Suppressor macrophage (primary cell): ENCODE measurements around the gene GFRA3.

ENCODE experiments used
- DNase-seq, 4 experiments: peaks; one replicate each; pipeline ENCODE4 v3.0.0-alpha.2; 2020 to 2022

GFRA3 gene

GRCh38 chr5:138246334-138246733 is 28.1 kb downstream of the GFRA3 start:
- no peak for DNase-seq

GRCh38 chr5:138245717-138246116 is 28.7 kb downstream of the GFRA3 start:
- DNase-seq, result no peak

GRCh38 chr5:138243794-138244193 is 30.6 kb downstream of the GFRA3 start:
- DNase-seq, result no peak

DNA sequence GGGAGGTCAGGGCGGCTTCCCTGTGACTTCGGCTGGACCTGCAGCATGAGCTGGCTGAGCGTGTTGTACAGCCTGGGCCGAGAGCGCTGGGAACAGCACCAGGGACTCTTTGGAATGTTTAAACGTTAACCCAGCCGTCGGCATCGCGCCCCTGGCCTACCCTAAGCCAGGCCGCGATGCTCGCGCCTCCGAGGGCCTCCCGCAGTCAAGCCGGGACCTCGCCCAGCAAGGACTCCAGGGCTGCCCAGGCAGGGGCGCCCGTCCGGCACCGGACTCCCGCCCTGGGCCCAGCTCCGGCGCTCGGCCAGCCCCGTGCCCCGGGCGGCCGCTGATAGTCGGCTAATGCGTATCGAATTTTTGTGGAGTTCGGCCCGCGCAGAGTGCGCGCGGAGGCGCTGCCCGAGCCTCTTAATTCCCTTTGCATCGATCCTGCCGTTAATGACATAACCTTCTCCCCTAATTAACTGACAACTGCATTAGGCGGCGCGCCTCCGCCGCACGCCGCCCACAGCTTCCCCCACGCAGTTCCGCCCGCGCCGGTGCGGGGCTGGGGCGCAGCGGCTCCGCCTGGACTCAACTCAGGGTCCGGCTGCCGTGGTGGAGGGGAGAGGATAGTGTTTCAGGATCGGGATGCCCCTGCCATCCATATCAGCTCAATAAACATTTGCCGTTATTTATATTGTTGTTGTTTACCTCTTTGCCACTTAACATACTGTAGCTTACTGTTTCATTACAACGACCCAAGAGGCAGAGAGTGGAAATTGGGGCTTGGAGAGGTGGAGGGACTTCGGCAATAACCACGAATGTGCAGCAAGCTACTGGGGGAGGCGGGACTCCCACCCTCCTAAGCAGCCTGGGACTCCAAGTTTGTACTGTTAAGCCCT is 32.5 kb downstream of the GFRA3 start:
- peak in 2 of 4 experiments; percentile 19 to 38 for DNase-seq

DNA sequence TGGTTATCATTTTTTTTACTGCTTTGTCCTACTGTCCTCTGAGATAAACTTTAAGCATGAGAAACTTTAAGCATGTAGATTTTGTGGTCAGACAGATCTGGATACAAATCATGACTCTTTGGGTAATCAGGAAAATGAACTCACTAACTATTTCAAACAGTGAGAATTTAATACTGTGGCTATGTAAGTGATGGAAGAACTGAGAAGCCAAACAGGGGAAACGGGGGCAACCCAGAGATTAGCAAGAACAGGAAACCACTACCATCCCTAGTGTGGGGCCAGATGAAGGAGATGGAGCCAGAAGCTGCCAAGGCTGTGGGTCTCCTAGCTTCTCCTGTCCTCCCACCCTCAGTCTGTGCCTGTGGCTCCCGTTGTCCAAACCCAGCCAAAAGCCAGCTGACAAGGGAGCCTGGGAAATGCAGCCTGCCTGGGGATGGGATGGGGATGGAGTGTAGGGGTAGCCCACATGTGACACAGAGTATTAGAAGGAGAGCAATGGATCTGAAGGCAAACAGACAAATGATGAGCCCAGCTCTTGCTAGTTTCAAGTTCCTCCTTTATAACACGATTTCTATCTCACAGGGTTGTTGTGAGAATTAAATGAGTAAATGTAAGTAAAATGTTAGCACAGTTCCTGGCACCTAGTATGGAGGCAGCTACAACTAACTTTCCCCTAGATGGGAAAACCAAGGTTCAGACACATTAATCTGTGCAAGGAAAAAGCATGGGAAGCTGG is 33.6 kb downstream of the GFRA3 start:
- peak in 2 of 4 experiments; percentile 24 to 31 for DNase-seq

GRCh38 chr5:138238034-138238433 is 36.4 kb downstream of the GFRA3 start:
- no peak for DNase-seq

DNA sequence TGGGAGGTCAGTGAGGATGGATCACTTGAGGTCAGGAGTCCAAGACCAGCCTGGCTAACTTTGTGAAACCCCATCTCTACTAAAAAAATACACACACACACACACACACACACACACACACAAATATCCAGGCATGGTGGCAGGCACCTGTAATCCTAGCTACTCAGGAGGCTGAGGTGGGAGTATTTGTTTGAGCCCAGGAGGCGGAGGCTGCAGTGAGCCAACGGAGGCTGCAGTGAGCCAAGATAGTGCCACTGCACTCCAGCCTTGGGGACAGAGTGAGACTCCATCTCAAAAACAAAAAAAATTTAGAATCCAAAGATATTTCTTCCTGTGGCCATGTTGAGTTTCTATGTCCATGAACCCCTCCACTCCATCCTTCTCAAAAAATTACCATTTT is 39.8 kb downstream of the GFRA3 start:
- DNase-seq, result no peak

DNA sequence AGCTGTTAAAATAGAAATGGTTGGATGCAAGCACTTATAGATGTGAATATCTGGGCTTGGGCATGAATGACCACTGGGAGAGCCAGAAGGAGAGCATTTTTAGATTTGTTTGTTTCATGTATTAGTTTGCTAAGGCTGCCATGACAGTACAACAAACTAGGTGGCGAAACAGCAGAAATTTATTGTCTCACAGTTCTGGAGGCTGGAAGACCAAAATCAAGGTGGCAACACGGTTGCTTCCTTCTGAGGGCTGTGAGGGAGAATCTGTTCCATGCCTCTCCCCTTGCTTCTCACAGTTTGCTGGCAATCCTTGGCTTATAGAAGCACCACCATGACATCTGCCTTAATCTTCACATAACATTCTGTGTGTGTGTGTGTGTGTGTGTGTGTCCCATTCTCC is 41.1 kb downstream of the GFRA3 start:
- no peak for DNase-seq

DNA sequence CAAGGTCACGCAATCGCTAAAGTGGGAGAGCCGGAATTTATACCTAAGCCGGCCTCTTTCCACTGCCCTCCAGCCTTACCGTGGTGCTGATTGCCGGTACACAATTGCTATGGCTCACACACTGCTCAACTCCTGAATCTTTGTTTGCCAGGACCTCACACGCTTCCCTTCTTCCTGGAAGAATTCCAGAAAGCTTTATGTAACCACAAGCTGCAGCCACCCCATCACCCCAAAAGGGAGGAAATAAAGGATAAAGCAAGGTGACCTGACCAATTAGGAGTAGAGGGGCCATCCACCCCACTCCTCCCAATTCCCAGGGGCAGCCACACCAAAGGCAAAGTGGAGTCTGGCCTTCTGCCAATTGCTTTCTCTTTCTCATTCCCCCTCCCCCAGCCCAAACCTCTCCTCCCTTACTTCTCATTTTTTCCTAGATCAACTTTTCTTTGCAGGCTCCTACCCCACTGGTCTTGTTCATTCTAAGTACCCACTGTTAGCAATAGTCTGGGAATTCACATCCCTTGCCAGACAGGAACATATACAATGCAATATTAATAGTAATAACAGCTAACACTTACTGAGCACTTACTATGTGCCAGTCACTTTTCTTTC is 43.3 kb downstream of the GFRA3 start:
- DNase-seq, result peak in 2 of 4 experiments; percentile 9 to 10

DNA sequence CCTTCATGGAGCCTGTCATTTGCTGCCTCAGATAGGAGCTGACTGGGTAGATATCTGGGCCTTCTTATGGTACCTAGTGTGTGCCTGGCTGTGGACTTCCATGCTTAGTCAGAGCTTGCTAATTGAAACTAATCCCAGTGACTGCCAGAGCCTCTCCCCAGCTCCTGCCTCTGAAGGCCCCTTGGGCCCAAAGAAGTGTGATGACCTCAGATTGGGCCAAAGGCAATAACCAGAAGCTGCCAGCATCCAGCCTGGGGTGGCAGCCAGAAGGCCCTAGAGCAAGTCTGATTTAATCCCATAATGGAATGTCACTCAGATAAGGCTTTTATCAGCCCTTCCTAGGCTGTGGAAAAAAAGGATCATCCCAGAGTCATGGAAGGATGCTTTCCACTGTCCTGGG is 44.2 kb downstream of the GFRA3 start:
- no peak for DNase-seq

DNA sequence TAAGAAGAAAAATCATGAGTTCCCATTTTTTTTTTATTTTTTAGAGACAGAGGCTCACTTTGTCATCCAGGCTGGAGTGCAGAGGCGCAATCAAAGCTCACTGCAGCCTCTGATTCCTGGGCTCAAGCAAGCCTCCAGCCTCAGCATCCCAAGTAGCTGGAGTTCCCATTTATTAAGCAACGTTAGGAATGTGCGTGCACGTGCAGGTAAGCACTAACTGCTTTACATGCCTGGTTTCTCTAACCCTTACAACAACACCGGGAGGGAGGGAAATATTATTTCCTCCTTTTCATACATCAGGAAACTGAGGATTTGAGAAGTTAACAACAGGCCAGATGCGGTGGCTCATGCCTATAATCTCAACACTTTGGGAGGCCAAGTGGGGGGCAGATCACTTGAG is 45.0 kb downstream of the GFRA3 start:
- DNase-seq, result no peak

DNA sequence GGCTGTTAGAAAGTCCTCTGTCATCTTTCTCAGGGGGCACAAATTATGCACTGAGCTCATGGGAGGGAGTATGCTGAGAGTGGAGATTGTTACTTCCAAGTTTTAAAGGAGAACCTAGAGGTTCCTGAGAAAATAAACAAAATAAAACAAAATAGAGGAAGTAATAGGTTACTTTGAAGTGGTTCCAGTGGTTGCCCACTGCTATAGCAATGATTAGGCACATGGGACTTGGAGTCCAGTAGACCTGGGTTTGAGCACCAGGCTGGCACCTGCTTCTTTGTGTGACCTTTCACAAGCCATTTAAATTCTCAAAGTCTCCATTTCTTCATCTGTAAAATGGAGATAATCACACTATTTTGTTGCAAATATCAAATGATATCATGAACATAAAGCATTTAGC is 47.5 kb downstream of the GFRA3 start:
- peak in 2 of 4 experiments; percentile 12 to 13 for DNase-seq

- DNase-seq, result no peak
These were observed 49.7 kb downstream of the GFRA3 start for GRCh38 chr5:138224712-138225111.

DNA sequence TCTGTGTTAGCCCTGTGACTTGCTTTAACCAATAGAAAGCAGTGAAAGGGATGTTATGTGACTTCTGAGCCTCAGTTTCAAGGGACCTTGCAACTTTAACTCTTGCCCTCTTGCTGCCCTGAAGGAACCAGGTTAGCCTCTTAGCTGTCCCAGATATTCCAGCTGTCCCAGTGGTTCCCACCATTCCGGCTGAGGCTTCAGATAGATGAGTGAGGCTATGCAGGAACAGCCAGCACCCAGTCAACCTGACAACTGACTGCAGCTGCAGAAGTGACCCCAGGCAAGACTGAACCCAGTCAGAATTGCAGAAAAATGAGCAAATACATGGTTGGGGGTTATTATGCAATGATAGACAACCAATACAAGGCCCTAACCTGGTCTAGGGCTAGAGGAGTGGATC is 50.9 kb downstream of the GFRA3 start:
- DNase-seq, result no peak

DNA sequence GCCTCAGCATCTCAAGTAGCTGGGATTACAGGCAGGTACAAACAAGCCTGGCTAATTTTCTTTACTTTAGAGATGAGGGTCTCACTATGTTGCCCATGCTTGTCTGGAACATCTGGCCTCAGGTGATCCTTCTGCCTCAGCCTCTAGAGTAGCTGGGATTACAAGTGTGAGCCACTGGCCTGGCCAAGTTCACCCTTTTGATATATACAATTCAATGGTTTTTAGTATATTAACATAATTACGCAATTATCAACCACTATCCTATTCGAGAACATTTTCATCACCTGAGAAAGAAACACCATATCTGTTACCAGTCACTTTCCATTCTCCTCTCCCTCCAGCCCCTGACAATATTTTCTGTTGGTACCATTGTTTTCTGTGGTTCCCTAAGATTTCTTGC is 57.6 kb downstream of the GFRA3 start:
- no peak for DNase-seq

- peak; percentile 94 to 98 (median 97) for DNase-seq
These were observed 61.0 kb downstream of the GFRA3 start, which contains the start of gene CDC23 for GRCh38 chr5:138213161-138214029. Gene CDC23, minus strand, starts transcription at chr5:138213323. Its CDS starts 11 bp downstream, at chr5:138213312.

DNA sequence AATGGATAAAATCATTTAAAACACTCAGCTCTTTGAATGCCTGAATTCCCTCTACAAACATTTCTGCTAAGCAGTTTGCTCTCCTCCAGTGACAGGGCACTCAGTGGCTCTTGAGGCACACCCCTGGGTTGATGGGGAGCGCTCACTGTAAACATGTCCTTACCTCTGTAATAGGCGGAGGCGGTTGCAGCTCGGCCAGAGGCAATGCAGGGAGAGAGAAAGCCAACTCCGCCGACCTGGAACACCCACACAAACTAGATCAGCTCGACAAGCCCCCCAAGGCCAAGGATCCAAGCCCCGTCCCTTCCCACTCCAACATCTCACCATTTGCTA is 61.6 kb downstream of the GFRA3 start:
- DNase-seq, result peak; percentile 11 to 34 (median 22)

GRCh38 chr5:138210985-138211384 is 63.4 kb downstream of the GFRA3 start:
- no peak for DNase-seq
